Daoy (cell line): ENCODE data around the gene CHAT. TPM values are rescaled to one million over a fixed set of nuclear protein-coding genes. Genes with fewer than 3 reads are reported as not detected.

Experiments
- DNase-seq: peaks from one replicate; pipeline ENCODE4 v3.0.0-alpha.2; 2015; ENCODE audit warnings: low read depth
- total RNA-seq: library from RNA; depleted of rRNA; stranded (reverse); fragments of >200 nt; shearing (Covaris generic); gene quantifications from 2 replicates; pipeline ENCODE4 v1.2.3, GENCODE V29; 2014

CHAT gene
- total RNA-seq, 1 experiment from 2014 or later: not detected

- peak; percentile 46 for DNase-seq
Measured at GRCh38 chr10:49612513-49613164, 1.2 kb upstream of the CHAT start.

- DNase-seq: no peak
Measured at GRCh38 chr10:49613165-49613881, 514 bp upstream of the CHAT start.

GRCh38 chr10:49614242-49615198, 683 bp downstream of the CHAT start:
- DNase-seq: no peak

- no peak for DNase-seq
Measured at GRCh38 chr10:49615213-49615612, 1.4 kb downstream of the CHAT start.

GRCh38 chr10:49615721-49616120, 1.9 kb downstream of the CHAT start:
- no peak for DNase-seq

- no peak for DNase-seq
Measured at GRCh38 chr10:49616421-49617101, 2.7 kb downstream of the CHAT start.

GRCh38 chr10:49617121-49618020, 3.5 kb downstream of the CHAT start:
- no peak for DNase-seq

GRCh38 chr10:49618821-49619220, 5.0 kb downstream of the CHAT start:
- DNase-seq: no peak

- no peak for DNase-seq
Measured at GRCh38 chr10:49619613-49620012, 5.8 kb downstream of the CHAT start.

- DNase-seq: no peak
Measured at GRCh38 chr10:49620286-49620810, 6.5 kb downstream of the CHAT start.

GRCh38 chr10:49620841-49621378, 7.1 kb downstream of the CHAT start:
- no peak for DNase-seq

GRCh38 chr10:49621561-49621960, 7.7 kb downstream of the CHAT start:
- no peak for DNase-seq

GRCh38 chr10:49622426-49623425, 8.9 kb downstream of the CHAT start:
- DNase-seq: no peak

- no peak for DNase-seq
Measured at GRCh38 chr10:49624629-49625028, 10.8 kb downstream of the CHAT start.

GRCh38 chr10:49625411-49625810, 11.6 kb downstream of the CHAT start:
- DNase-seq: no peak

GRCh38 chr10:49627038-49627437, 13.2 kb downstream of the CHAT start:
- DNase-seq: no peak

- no peak for DNase-seq
Measured at GRCh38 chr10:49627644-49628247, 13.9 kb downstream of the CHAT start.

- no peak for DNase-seq
Measured at GRCh38 chr10:49628599-49628998, 14.8 kb downstream of the CHAT start.
